ENCODE data around the gene BRD2. TPM values are rescaled to one million over a fixed set of nuclear protein-coding genes. Genes with fewer than 3 reads are reported as not detected.
A peak's percentile ranks its signal among the peaks of the same experiment; 100 is the strongest.

The BRD2 gene
- total RNA-seq, 1 donor, result 146 TPM

- H3K4me3 ChIP-seq (ENCODE audit: low read depth, low read length), result no peak overlapping the region
- no peak for DNase-seq (ENCODE audit: low read depth)
- TF ChIP-seq CTCF (IDR thresholded peaks at IDR 0.05; ENCODE audit: insufficient read depth, low read depth, low read length), result no peak
These were observed 15.1 kb downstream of the BRD2 start for GRCh38 chr6:32983493-32983848.

- no peak overlapping the region for H3K4me3 ChIP-seq (ENCODE audit: low read depth, low read length)
- no peak for TF ChIP-seq CTCF (IDR thresholded peaks at IDR 0.05; ENCODE audit: insufficient read depth, low read depth, low read length)
- no peak for DNase-seq (ENCODE audit: low read depth)
These were observed 15.7 kb downstream of the BRD2 start for GRCh38 chr6:32983964-32984621.

GRCh38 chr6:32984622-32985389, 16.4 kb downstream of the BRD2 start:
- peak; percentile 86 for TF ChIP-seq CTCF (IDR thresholded peaks at IDR 0.05; ENCODE audit: insufficient read depth, low read depth, low read length)
- no peak overlapping the region for H3K4me3 ChIP-seq (ENCODE audit: low read depth, low read length)
- peak; percentile 85 for DNase-seq (ENCODE audit: low read depth)

- TF ChIP-seq CTCF (IDR thresholded peaks at IDR 0.05; ENCODE audit: insufficient read depth, low read depth, low read length), result no peak
- no peak for DNase-seq (ENCODE audit: low read depth)
- no peak overlapping the region for H3K4me3 ChIP-seq (ENCODE audit: low read depth, low read length)
These were observed 21.0 kb downstream of the BRD2 start for GRCh38 chr6:32989368-32989767.

- TF ChIP-seq CTCF (IDR thresholded peaks at IDR 0.05; ENCODE audit: insufficient read depth, low read depth, low read length), result no peak
- no peak overlapping the region for H3K4me3 ChIP-seq (ENCODE audit: low read depth, low read length)
- DNase-seq (ENCODE audit: low read depth), result no peak
These were observed 23.6 kb downstream of the BRD2 start for GRCh38 chr6:32991972-32992371.

GRCh38 chr6:32993363-32993973, 25.1 kb downstream of the BRD2 start:
- H3K4me3 ChIP-seq (ENCODE audit: low read depth, low read length), result no peak overlapping the region
- no peak for DNase-seq (ENCODE audit: low read depth)
- no peak for TF ChIP-seq CTCF (IDR thresholded peaks at IDR 0.05; ENCODE audit: insufficient read depth, low read depth, low read length)

All from fibroblast of villous mesenchyme (primary cell).